GM19035 (cell line): ENCODE data around the gene UTP14A.

Experiments used
- ATAC-seq: cut with Tn5 transposase; IDR thresholded peaks from one replicate; pipeline ENCODE4 v1.9.1; 2021; ENCODE audit not compliant: unreplicated experiment

The UTP14A gene

DNA sequence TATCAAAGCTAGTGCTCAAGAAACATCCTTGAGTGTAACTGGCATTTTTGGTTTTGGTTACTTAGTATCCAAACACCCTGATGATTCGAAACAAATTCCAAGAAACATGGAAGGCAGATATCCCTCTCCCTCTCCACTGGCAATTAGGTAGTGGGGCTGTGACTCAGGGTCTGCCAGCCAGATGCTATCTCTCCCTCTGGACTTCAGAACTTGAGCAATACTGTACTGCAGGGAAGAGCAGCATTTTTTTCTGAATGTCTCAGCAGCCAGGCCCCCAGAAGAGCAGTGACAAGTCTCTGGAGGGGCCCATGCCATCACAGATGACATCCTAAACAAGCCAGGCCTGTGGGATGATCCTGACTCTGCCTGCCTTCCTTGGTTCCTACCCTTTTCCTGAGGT lies 39.2 kb downstream of the UTP14A start:
- ATAC-seq: no peak

DNA sequence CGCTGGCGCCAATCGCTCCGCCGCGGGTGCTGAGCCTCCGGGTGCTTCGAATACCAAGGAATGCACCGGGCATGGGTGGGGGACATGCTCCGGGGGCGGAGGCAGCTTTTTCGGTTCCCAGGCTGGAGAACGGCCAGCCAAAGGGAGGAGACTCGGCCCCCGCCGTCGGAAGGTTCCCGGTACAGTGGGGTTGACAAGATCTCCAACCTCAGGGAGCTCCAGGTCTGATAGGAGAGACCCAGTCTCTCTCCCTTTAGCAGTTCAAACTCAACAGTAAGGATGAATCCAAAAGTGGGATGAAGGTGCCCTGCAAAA lies 47.3 kb downstream of the UTP14A start:
- ATAC-seq: no peak

DNA sequence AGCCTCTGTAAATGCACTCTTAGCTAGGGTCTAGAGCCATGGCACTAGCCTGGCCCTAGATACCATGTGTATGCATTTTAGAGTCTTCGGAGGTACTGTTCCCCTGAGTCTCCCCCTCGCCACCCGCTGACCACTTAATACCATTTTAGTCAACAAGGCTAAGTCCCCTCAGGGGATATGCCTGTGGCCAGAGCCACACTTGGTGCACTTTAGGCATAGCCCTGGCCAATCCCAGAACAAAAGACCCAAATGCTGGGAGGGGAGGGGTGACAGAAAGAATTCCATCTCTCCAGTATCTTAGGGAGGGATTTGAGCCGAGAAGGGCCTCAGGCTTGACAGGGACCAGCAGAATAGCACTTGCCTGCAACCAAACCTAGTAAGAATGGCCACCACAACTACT lies 47.9 kb downstream of the UTP14A start:
- no peak for ATAC-seq

DNA sequence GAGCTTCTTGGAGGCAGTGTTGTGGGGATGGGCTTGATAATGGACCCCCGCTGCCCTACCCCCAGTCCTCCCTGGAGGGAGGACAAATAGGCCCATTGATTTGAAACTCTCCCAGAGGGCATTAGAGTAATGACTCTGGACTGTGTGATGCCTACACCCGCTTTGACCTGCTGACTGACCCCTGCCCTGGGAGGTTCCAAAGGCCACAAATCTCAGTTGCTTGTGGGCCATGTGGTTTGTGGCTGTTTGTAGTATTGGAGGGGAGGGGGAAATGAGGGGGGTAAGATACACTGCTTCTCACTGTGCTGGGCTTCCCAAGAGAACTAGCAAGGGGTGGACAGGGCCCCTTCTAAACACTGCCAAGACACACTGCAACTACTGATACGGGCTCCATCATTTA lies 48.8 kb downstream of the UTP14A start:
- ATAC-seq: no peak

- no peak for ATAC-seq
These were observed 49.7 kb downstream of the UTP14A start for GRCh38 chrX:129955682-129956081.

- no peak for ATAC-seq
These were observed 50.2 kb downstream of the UTP14A start for GRCh38 chrX:129956145-129956544.

GRCh38 chrX:129956765-129957164 lies 50.8 kb downstream of the UTP14A start:
- ATAC-seq: no peak

DNA sequence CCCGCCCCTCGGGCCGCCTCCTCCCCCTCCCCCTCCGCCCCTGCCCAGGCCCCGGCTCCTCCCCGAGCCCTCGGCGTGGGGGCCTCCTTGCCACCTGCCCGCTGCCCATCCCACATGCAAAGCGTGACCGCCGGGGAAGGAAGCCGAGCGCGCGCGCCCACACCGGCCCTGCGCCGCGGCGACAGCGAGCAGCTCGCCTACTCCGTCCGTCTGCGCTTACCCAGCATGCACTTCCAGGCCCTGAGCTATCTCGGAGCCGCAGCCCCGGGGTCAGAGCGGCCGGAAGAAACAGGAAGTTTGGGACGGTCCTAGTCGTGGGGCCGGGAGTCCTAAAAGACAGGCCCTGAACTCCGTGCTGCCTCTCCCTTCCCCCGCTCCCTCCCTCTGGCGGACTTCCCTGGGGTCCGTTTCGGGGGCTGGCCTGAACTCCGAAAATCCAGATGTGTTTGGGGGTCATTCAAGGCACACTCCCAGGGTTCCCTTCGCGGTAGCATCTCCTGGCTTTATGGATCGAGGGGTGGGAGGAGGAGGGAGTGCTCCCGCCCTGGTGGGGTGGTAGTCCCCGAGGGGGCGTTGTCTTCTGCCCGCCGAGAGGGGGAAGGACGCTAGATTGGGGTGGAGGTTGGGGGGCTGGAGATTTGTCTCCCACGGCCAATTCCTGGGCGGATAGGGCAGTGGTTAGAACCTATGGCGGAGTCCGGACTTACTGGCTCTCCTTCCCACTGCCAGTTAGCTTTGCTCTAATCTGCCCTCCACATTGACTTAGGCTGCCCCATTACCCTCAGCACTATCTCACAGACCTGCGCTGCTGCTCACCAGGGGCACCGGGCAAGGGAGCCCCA lies 51.5 kb downstream of the UTP14A start:
- peak; percentile 58 for ATAC-seq

- no peak for ATAC-seq
These were observed 52.1 kb downstream of the UTP14A start for GRCh38 chrX:129958083-129958465.

DNA sequence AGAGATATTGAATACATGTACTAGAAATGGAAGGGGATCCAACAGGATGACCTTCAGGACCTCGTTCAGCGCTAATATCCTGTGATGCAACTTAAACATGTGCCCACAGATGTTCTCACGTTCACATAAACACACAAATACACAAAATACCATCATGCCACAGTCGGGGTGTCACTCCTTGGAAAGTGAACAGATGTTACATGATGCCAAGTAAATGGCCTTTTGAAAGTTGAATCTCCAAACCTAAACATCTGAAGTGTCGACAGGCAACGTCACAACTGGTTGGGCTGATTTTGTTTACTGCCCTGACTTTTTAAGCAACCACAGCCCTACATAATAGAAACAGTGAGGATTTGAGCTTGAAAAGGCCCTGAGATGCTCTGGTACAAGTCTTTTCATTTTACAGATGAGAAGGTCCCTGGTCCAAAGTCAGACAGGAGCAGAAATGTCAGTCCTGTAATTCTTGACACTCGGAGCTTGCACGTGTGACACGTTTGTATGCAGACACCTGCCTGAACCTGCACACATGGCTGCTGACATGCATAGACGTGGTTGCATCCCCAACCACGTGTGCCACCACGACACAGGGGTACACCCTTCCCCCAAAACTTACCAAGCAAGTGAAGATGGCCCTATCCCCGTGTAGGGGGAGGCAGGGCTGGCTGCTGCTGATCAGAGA lies 53.0 kb downstream of the UTP14A start:
- ATAC-seq: no peak

DNA sequence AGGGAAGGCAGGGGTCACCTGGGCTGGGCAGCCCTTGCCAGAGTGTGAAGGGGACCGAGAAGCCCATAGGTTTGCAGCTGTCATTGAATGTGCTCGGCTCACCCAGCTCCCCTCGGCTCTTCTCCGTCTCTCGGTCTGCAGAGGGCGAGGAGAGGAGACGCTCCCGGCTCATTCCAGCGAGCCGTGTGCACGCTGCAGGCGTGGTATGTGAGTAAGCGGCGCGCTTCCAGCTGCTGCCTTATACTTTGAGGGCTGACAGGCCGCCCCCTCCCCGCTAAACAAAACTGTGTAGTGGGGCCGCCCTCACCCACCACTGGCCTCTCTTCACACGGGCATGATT lies 53.5 kb downstream of the UTP14A start:
- no peak for ATAC-seq

DNA sequence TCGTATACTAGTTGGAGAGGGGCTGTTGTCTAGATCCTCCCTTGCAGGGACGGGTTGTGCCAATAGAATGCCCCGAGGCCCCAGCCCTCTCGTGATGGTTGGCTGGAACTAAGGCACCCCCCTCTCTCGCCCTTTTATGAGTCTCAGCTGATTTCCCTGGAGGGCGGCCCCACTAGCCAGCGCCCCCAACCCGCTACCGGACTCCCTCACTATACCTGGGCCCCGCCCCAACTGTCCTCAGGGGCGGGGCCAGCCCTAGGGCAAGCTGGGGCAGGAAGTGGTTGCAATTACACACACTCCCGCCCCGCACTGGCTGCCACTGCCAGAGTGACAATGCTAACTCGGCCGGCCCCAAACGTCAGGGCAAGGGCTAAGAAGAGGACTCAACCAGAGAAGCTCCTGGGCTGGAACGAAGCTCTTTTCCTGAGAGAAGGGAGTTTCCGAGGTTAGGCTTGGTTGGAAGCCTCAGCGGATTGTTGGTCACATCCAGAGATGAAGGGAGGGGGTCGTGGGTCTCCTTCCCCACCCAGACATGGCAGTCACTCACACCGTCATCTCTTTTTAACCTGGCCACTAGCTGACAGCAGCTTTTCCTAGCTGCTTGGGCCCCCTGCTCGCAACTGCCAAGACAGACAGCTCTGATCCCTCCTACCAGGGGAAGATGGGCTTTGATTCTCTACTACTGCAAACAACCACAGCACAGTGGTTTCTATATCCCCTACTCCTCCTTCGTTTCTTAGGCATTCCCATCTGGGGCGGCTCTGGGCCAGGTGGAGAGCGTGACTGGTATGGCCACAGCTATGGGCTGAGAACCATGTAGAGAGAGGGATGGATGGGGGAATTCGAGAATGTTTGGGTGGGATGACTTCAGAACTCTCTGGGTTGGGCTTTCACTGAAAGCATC lies 55.5 kb downstream of the UTP14A start:
- peak; percentile 93 for ATAC-seq

DNA sequence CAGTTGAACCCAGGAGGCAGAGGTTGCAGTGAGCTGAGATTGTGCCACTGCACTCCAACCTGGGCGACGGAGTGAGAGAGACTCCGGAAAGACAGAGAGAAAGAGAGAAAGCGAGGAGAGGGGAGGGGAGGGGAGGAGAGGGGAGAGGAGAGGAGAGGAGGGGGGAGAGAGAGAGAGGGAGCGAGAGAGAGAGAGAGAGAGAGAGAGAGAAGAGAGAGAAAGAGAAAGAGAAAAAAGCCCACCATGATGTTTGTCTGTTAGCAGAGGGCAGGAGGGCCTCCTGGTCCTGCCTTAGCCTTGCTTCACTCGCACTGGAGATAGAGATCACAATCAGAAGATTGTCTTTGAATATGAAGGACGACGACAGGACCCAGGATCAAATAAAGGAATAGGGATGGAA lies 57.8 kb downstream of the UTP14A start:
- ATAC-seq: no peak

- no peak for ATAC-seq
These were observed 59.2 kb downstream of the UTP14A start for GRCh38 chrX:129965166-129965565.

DNA sequence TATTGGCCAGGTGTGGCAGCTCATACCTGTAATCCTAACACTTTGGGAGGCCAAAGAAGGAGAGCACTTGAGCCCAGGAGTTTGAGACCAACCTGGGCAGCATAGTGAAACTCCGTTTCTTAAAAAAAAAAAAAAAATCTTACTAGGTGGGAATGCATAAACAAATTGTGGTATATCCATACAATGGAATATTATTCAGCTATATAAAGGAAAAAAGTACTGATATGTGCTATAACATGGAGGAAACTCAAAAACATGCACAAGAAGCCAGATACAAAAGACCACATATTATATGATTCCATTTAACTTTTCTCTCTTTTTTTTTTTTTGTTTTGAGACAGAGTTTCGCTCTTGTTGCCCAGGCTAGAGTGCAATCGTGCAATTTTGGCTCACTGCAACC lies 63.0 kb downstream of the UTP14A start:
- no peak for ATAC-seq

- ATAC-seq: no peak
These were observed 70.5 kb downstream of the UTP14A start for GRCh38 chrX:129976441-129976840.
